IPS-18c (cell line): ENCODE measurements around the gene NLGN3.

Source experiments
- H3K4me3 ChIP-seq: 2 replicates; pipeline ENCODE4 v1.7.0; 2013; ENCODE audit warnings: low read depth, mild to moderate bottlenecking, low read length, moderate library complexity; ENCODE audit not compliant: insufficient read depth
- H3K9me3 ChIP-seq: one replicate; pipeline ENCODE4 v1.6.1; 2013; ENCODE audit warnings: mild to moderate bottlenecking, low read length, moderate library complexity; ENCODE audit not compliant: control insufficient read depth, insufficient read depth

Gene NLGN3

GRCh38 chrX:71144651-71145050 is at the start of gene NLGN3:
TSS of gene NLGN3 (plus strand) at chrX:71144841. CDS start at chrX:71147750, 2,909 bp downstream.
- H3K4me3 ChIP-seq: peak within 1 kb of the TSS; percentile 61

GRCh38 chrX:71095033-71095432 is 49.6 kb upstream of the NLGN3 start:
- H3K9me3 ChIP-seq: no peaks in the 10 kb centered on the region
- H3K4me3 ChIP-seq: peak overlapping the region; percentile 50

More at GRCh38 chrX:71144651-71145050, at the start of gene NLGN3:
- H3K9me3 ChIP-seq: peaks cover 4% of the 10 kb centered on the region

- H3K9me3 ChIP-seq: no peaks in the 10 kb centered on the region
Measured at GRCh38 chrX:71095555-71095980, 49.1 kb upstream of the NLGN3 start, which contains the start of gene FOXO4. TSS of gene FOXO4 (plus strand) at chrX:71095851. CDS start at chrX:71096529, 678 bp downstream.

GRCh38 chrX:71095981-71096759 is 48.5 kb upstream of the NLGN3 start:
- Histone ChIP-seq H3K4me3 (peak overlapping the region; percentile 45), H3K9me3 (no peaks in the 10 kb centered on the region)

More at GRCh38 chrX:71095555-71095980, 49.1 kb upstream of the NLGN3 start, which contains the start of gene FOXO4:
- peak within 1 kb of the TSS; percentile 50 for H3K4me3 ChIP-seq

GRCh38 chrX:71096760-71097032 is 47.9 kb upstream of the NLGN3 start:
- H3K4me3 ChIP-seq: peak overlapping the region; percentile 45

GRCh38 chrX:71098302-71098701 is 46.3 kb upstream of the NLGN3 start:
- Histone ChIP-seq H3K4me3 (no peak overlapping the region), H3K9me3 (peaks cover 5% of the 10 kb centered on the region)

More at GRCh38 chrX:71096760-71097032, 47.9 kb upstream of the NLGN3 start:
- peaks cover 4% of the 10 kb centered on the region for H3K9me3 ChIP-seq

GRCh38 chrX:71098951-71099506 is 45.6 kb upstream of the NLGN3 start:
- Histone ChIP-seq H3K4me3 (no peak overlapping the region), H3K9me3 (peaks cover 5% of the 10 kb centered on the region)

- H3K4me3 ChIP-seq: no peak overlapping the region
- peaks cover 5% of the 10 kb centered on the region for H3K9me3 ChIP-seq
Measured at GRCh38 chrX:71099736-71100135, 44.9 kb upstream of the NLGN3 start.

- H3K9me3 ChIP-seq: peaks cover 7% of the 10 kb centered on the region
- H3K4me3 ChIP-seq: no peak overlapping the region
Measured at GRCh38 chrX:71100581-71101505, 43.8 kb upstream of the NLGN3 start.

GRCh38 chrX:71102292-71102691 is 42.3 kb upstream of the NLGN3 start:
- Histone ChIP-seq H3K4me3 (no peak overlapping the region; the same call in 1 of the 2 replicates), H3K9me3 (peaks cover 7% of the 10 kb centered on the region)

GRCh38 chrX:71103110-71103983 is 41.3 kb upstream of the NLGN3 start:
- H3K9me3 ChIP-seq: peaks cover 7% of the 10 kb centered on the region
- no peak overlapping the region; the same call in 1 of the 2 replicates for H3K4me3 ChIP-seq

- no peak overlapping the region for H3K4me3 ChIP-seq
- H3K9me3 ChIP-seq: peaks cover 7% of the 10 kb centered on the region
Measured at GRCh38 chrX:71105628-71106027, 39.0 kb upstream of the NLGN3 start.

GRCh38 chrX:71106427-71106826 is 38.2 kb upstream of the NLGN3 start, which contains the start of gene CXorf65:
TSS of gene CXorf65 (minus strand) at chrX:71106740. CDS start at chrX:71106556, 184 bp downstream.
- H3K9me3 ChIP-seq: peaks cover 5% of the 10 kb centered on the region
- H3K4me3 ChIP-seq: no peak within 1 kb of the TSS; the same call in 1 of the 2 replicates

- H3K9me3 ChIP-seq: peaks cover 2% of the 10 kb centered on the region
Measured at GRCh38 chrX:71107245-71107644, 37.4 kb upstream of the NLGN3 start.

GRCh38 chrX:71107762-71108360 is 36.8 kb upstream of the NLGN3 start:
- Histone ChIP-seq H3K9me3 (peaks cover 2% of the 10 kb centered on the region), H3K4me3 (no peak overlapping the region)

More at GRCh38 chrX:71107245-71107644, 37.4 kb upstream of the NLGN3 start:
- H3K4me3 ChIP-seq: no peak overlapping the region

GRCh38 chrX:71109051-71109450 is 35.6 kb upstream of the NLGN3 start:
- Histone ChIP-seq H3K9me3 (peaks cover 5% of the 10 kb centered on the region), H3K4me3 (no peak overlapping the region)
